K562 (cell line): ENCODE data around the gene LENG9. TPM values are rescaled to one million over a fixed set of nuclear protein-coding genes. Genes with fewer than 3 reads are reported as not detected.
A peak's percentile ranks its signal among the peaks of the same experiment; 100 is the strongest.

ENCODE experiments used
- ATAC-seq: fragments of 200-7000 bp; cut with Tn5 transposase; 3 replicates; pipeline ENCODE4 v1.9.1; 2020; ENCODE audit warnings: moderate library complexity
- BruUV-seq: library from RNA; stranded (reverse); fragments of 400-500 nt; replicated peaks from 2 replicates; lab custom pipeline; 2021; lab: Mats Ljungman, UMichigan
- CTCF ChIA-PET: fragments of 300-600 bp; formaldehyde crosslinking; extraction: SDS; loops from one replicate; lab custom pipeline; 2021; ENCODE audit warnings: low intra/inter-chr PET ratio; lab: Yijun Ruan, JAX
- POLR2A ChIA-PET: fragments of 300-600, 350-650 bp; sonication (Branson Sonifier 250); formaldehyde crosslinking; extraction: SDS; loops from one replicate; lab custom pipeline; 2021; ENCODE audit warnings: antibody characterized with exemption, inconsistent platforms; lab: Yijun Ruan, JAX
- DNase-seq, 4 experiments: peaks; one replicate each; pipeline versions ENCODE4 v3.0.0 to v3.0.0-alpha.2; 2011 to 2018; ENCODE audit warnings: low spot score in 3 of 4, mixed read lengths in 3 of 4; ENCODE audit errors: extremely low read depth in 1 of 4
- FAIRE-seq: peaks from 2 replicates; lab custom pipeline; 2011; peaks lifted over from hg19 to GRCh38; lab: Jason Lieb, UNC
- H2AFZ ChIP-seq: 2 replicates; pipeline ENCODE4 v1.6.0; 2011; ENCODE audit warnings: low read depth, low read length, control low read depth, inconsistent platforms
- H3K27ac ChIP-seq: fragments of 200-600 bp; 3 replicates; pipeline ENCODE4 v1.8.0; 2011; ENCODE audit warnings: low read depth, mild to moderate bottlenecking, control low read depth, inconsistent platforms, low read length, moderate library complexity, mixed read lengths; ENCODE audit errors: extremely low read depth
- H3K27me3 ChIP-seq, 2 experiments: fragments of 300-600 bp in 1 of 2; 2 replicates in 1 of 2; 3 replicates in 1 of 2; pipeline versions ENCODE4 v1.6.0 to v1.8.0; 2011; ENCODE audit warnings: inconsistent platforms in 2 of 2, low read length in 2 of 2, mild to moderate bottlenecking in 1 of 2, mixed read lengths in 1 of 2, moderate library complexity in 1 of 2; ENCODE audit not compliant: control insufficient read depth in 2 of 2, insufficient read depth in 2 of 2
- H3K36me3 ChIP-seq: fragments of 300-600 bp; 3 replicates; pipeline ENCODE4 v1.8.0; 2011; ENCODE audit warnings: mild to moderate bottlenecking, low read length, inconsistent platforms; ENCODE audit not compliant: control insufficient read depth, insufficient read depth
- H3K4me1 ChIP-seq, 2 experiments: fragments of 200-600 bp in 1 of 2; replicated peaks in 1 of 2; 2 replicates in 1 of 2; 3 replicates in 1 of 2; pipeline versions ENCODE4 v1.5.1 to v1.8.0; 2011; ENCODE audit warnings: inconsistent platforms in 2 of 2, low read length in 2 of 2, mild to moderate bottlenecking in 1 of 2, mixed read lengths in 1 of 2, moderate library complexity in 1 of 2; ENCODE audit not compliant: control insufficient read depth in 2 of 2, insufficient read depth in 2 of 2
- H3K4me2 ChIP-seq: 2 replicates; pipeline ENCODE4 v1.6.1; 2011; ENCODE audit warnings: low read length, control low read depth, inconsistent platforms, mixed read lengths; ENCODE audit not compliant: insufficient read depth
- H3K4me3 ChIP-seq: fragments of 200-600 bp; sonication (generic), shearing (Covaris generic); 2 replicates; pipeline ENCODE4 v1.5.1; 2016; ENCODE audit warnings: control low read depth, inconsistent platforms
- H3K79me2 ChIP-seq: fragments of 200-600 bp; 3 replicates; pipeline ENCODE4 v1.8.0; 2011; ENCODE audit warnings: low read length, inconsistent platforms; ENCODE audit not compliant: control insufficient read depth, insufficient read depth
- H3K9ac ChIP-seq, 2 experiments: 2 replicates each; pipeline versions ENCODE4 v1.6.0 to v1.6.1; 2011; ENCODE audit warnings: low read depth in 2 of 2, low read length in 2 of 2, control low read depth in 1 of 2, inconsistent platforms in 1 of 2, mild to moderate bottlenecking in 1 of 2, mixed read lengths in 1 of 2; ENCODE audit not compliant: insufficient read depth in 1 of 2
- H3K9me1 ChIP-seq: one replicate; pipeline ENCODE4 v1.6.0; 2011; ENCODE audit warnings: inconsistent platforms, mild to moderate bottlenecking, low read length, moderate library complexity; ENCODE audit not compliant: control insufficient read depth, insufficient read depth
- H3K9me3 ChIP-seq: replicated peaks from 2 replicates; pipeline ENCODE4 v1.5.1; 2011; ENCODE audit warnings: low read depth, low read length, inconsistent platforms; ENCODE audit not compliant: control insufficient read depth, insufficient read depth
- H4K20me1 ChIP-seq: replicated peaks from 2 replicates; pipeline ENCODE4 v1.6.1; 2011; ENCODE audit warnings: low read length, inconsistent platforms, mixed read lengths; ENCODE audit not compliant: control insufficient read depth, insufficient read depth
- ARID2 ChIP-seq: fragments of 450-650 bp; IDR thresholded peaks from 2 replicates; pipeline ENCODE4 v1.6.1; 2017; ENCODE audit warnings: antibody characterized with exemption, mild to moderate bottlenecking
- CREM ChIP-seq: IDR thresholded peaks from 2 replicates; pipeline ENCODE4 v1.6.1; 2014; ENCODE audit warnings: antibody characterized with exemption, low read depth
- whole genome bisulfite sequencing: fragments of 100-300 bp; shearing (Covaris generic); methylation state at CpG from one replicate; pipeline ENCODE4 v1.1.6; 2016; ENCODE audit warnings: low coverage, mixed read lengths; ENCODE audit not compliant: insufficient coverage; ENCODE audit errors: missing lambda C conversion rate; 5-methylcytosine and 5-hydroxymethylcytosine counted together
- in situ Hi-C: fragments of 300-500 bp; cut with MboI; formaldehyde crosslinking; loops from 4 replicates; pipeline ENCODE4 v1.15.0; 2018; ENCODE audit warnings: inconsistent platforms, mixed read lengths
- intact Hi-C: fragments of 100-400 bp; cut with micrococcal nuclease; formaldehyde crosslinking; loops from 2 replicates; pipeline ENCODE4 v1.14.2; 2022
- polyA plus RNA-seq, 8 experiments: library from polyadenylated mRNA; depleted of rRNA in 4 of 8; stranded (reverse) in 5 of 8; unstranded in 3 of 8; fragments of >200 nt; fragmentation: Nextera tagmentation in 2 of 8; fragmentation: Illumina TruSeq in 1 of 8; extraction: Ambion mirVana in 2 of 8; extraction: Trizol in 1 of 8; gene quantifications; 2 replicates each; pipeline versions ENCODE4 v1.2.1 to v1.2.3, GENCODE V29; 2011 to 2014; ENCODE audit warnings: inconsistent platforms in 1 of 8, missing spikeins in 1 of 8
- total RNA-seq, 7 experiments: library from RNA; depleted of rRNA in 6 of 7; stranded (reverse); fragments of >200 nt in 6 of 7; fragmentation: Illumina TruSeq in 2 of 7; extraction: Trizol in 2 of 7; gene quantifications; 2 replicates each; pipeline versions ENCODE4 v1.2.1 to v1.2.3, GENCODE V29; 2011 to 2021; ENCODE audit warnings: low replicate concordance in 1 of 7
- TF ChIP-seq, protein P1 (sequence below): fragments of 450-650 bp; IDR thresholded peaks from 2 replicates; pipeline ENCODE4 v1.6.1; 2016
- TF ChIP-seq, protein P2 (sequence below), 3 experiments: IDR thresholded peaks in 2 of 3; conservative IDR thresholded peaks in 1 of 3; 2 replicates each; pipeline ENCODE4 v1.5.1; 2011 to 2012; ENCODE audit warnings: low read length in 3 of 3, mild to moderate bottlenecking in 3 of 3, control low read depth in 2 of 3, improper control_type of control experiment in 1 of 3, inconsistent platforms in 1 of 3, low read depth in 1 of 3, mixed read lengths in 1 of 3, moderate library complexity in 1 of 3; ENCODE audit not compliant: insufficient read depth in 2 of 3

Gene LENG9
- total and polyA plus RNA-seq, 9 of the 15 experiments (the other 6 are each of a cell fraction or from before 2014, with no cell fraction given) = 0.06 to 0.64 (median 0.33) TPM; not detected in 1

DNA sequence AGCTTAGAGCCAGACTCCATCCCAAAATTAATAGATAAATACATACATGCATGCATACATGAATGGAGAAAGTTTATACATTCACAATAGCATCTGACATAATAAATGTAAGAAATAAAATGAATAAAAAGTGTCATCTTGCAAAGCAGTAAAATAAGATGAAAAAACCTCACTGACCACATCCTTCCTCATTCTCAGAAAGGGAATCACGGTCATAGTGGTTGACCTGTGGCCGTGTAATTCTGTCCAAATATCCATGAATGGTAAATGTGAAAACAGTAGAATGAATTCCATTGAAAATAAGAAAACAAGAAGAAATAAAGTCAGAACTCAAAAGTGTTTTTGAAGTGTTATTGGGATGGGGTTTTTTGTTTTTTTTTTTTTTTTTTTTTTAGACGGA, 19.3 kb upstream of the LENG9 start:
- Histone ChIP-seq H3K27me3 (peaks cover 6 to 17% of the 10 kb centered on the region in 2 experiments; a peak in 3 of 5 replicates), H3K4me3 (no peak overlapping the region)
- in situ Hi-C loops = loop anchor here (10.0 kb wide), 1 partner anchor 192 kb away; no protein-coding TSS in a partner anchor

DNA sequence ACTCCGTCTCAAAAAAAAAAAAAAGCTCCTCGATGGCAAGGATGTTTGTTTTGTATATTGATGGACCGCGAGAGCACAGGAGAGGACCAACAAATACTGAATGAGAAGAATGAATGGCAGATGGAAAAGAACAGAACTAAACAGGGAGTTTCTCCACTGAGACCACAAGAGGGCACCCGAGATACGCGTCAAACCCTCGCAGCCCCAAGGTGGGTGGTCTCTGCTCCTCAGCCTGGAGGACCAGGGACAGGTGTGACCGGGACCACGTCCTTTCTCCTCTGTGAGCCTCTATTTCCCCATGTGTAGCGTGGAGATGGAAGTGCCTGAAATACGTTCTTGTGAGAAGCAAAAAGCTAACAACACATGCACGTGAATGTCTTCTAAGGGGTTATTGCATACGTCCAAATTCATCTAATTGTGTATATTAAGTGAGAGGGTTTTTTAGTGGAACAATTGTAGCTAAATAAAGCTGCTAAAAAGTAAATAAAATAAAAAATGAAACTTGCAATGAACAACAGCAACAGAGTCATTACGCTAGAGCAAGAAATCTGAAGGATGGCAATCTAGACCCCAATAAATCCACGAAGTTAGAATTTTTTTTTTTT, 17.9 kb upstream of the LENG9 start:
- peak; percentile 49 to 66 (median 51) for DNase-seq
- Histone ChIP-seq H3K9me3 (no peaks in the 10 kb centered on the region), H3K36me3 (no peaks in the 10 kb centered on the region), H3K27me3 (peaks cover 6 to 17% of the 10 kb centered on the region in 2 experiments; a peak in 4 of 5 replicates), H3K9ac (no peak overlapping the region), H3K9me1 (no peaks in the 10 kb centered on the region), H3K79me2 (no peaks in the 10 kb centered on the region), H3K4me2 (no peak overlapping the region), H3K4me1 (no peaks in the 10 kb centered on the region; a peak in 1 of 5 replicates), H3K4me3 (no peak overlapping the region), H3K27ac (no peak overlapping the region), H4K20me1 (peaks cover 2% of the 10 kb centered on the region; the same call in 1 of the 2 replicates), H2AFZ (no peak overlapping the region)
- POLR2A ChIA-PET = no interaction called here
- peak; percentile 89 for FAIRE-seq
- CTCF ChIA-PET = interaction anchor here (0.6 to 0.9 kb wide), 4 partner anchors 193 to 1286 kb away, joined by 3 to 4 read pairs (median 4); no protein-coding TSS in a partner anchor
- BruUV-seq = no TSS peak
- intact Hi-C loops = loop anchor here (2.0 kb wide), 1 partner anchor 195 kb away; no protein-coding TSS in a partner anchor
- ATAC-seq = peak; percentile 81
- in situ Hi-C loops = loop anchor here (10.0 kb wide), 1 partner anchor 193 kb away; no protein-coding TSS in a partner anchor
- 8% methylated on average over 15 of the region's 16 CpGs for WGBS
- TF ChIP-seq, protein P1, sequence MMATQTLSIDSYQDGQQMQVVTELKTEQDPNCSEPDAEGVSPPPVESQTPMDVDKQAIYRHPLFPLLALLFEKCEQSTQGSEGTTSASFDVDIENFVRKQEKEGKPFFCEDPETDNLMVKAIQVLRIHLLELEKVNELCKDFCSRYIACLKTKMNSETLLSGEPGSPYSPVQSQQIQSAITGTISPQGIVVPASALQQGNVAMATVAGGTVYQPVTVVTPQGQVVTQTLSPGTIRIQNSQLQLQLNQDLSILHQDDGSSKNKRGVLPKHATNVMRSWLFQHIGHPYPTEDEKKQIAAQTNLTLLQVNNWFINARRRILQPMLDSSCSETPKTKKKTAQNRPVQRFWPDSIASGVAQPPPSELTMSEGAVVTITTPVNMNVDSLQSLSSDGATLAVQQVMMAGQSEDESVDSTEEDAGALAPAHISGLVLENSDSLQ = peak; percentile 52; the same call in 1 of the 2 replicates
- TF ChIP-seq, protein P2, sequence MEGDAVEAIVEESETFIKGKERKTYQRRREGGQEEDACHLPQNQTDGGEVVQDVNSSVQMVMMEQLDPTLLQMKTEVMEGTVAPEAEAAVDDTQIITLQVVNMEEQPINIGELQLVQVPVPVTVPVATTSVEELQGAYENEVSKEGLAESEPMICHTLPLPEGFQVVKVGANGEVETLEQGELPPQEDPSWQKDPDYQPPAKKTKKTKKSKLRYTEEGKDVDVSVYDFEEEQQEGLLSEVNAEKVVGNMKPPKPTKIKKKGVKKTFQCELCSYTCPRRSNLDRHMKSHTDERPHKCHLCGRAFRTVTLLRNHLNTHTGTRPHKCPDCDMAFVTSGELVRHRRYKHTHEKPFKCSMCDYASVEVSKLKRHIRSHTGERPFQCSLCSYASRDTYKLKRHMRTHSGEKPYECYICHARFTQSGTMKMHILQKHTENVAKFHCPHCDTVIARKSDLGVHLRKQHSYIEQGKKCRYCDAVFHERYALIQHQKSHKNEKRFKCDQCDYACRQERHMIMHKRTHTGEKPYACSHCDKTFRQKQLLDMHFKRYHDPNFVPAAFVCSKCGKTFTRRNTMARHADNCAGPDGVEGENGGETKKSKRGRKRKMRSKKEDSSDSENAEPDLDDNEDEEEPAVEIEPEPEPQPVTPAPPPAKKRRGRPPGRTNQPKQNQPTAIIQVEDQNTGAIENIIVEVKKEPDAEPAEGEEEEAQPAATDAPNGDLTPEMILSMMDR (IDR thresholded peaks at IDR 0.05 in 2 of 3, conservative IDR thresholded peaks at IDR 0.05 in 1 of 3; ENCODE audit: insufficient read depth in 2 of 3, low read depth in 1 of 3, low read length in 3 of 3) = peak; percentile 67 to 89 (median 77)
- peak; percentile 15; the same call in 1 of the 2 replicates for TF ChIP-seq ARID2

More for the DNA sequence above, 19.3 kb upstream of the LENG9 start:
- intact Hi-C loops = no loop called here
- H3K9me3 ChIP-seq = no peaks in the 10 kb centered on the region
- no peak overlapping the region for H3K27ac ChIP-seq
- no peaks in the 10 kb centered on the region; the same call in 1 of the 2 replicates for H4K20me1 ChIP-seq
- DNase-seq (no peak), ATAC-seq (no peak), FAIRE-seq (no peak)
- H3K79me2 ChIP-seq = no peaks in the 10 kb centered on the region
- 3% methylated on average over 2 of the region's 3 CpGs for WGBS
- no peaks in the 10 kb centered on the region for H3K36me3 ChIP-seq
- H2AFZ ChIP-seq = no peak overlapping the region
- no TSS peak for BruUV-seq
- no peak overlapping the region for H3K9ac ChIP-seq
- no peak for TF ChIP-seq CREM
- POLR2A ChIA-PET = no interaction called here
- H3K4me1 ChIP-seq = no peaks in the 10 kb centered on the region; a peak in 1 of 5 replicates
- H3K4me2 ChIP-seq = no peak overlapping the region
- CTCF ChIA-PET = no interaction called here
- no peaks in the 10 kb centered on the region for H3K9me1 ChIP-seq
